GM19328 (cell line): Measurements from ENCODE around the gene HSF2.
A peak's percentile ranks its signal among the peaks of the same experiment; 100 is the strongest.

Source experiments
- ATAC-seq: cut with Tn5 transposase; IDR thresholded peaks from one replicate; pipeline ENCODE4 v1.9.1; 2021; ENCODE audit warnings: mild to moderate bottlenecking, moderate library complexity; ENCODE audit not compliant: unreplicated experiment

Gene HSF2

GRCh38 chr6:122399348-122400120 lies at the start of gene HSF2:
Gene HSF2, plus strand, starts transcription at chr6:122399652. Its CDS starts 86 bp downstream, at chr6:122399738.
- peak; percentile 99 for ATAC-seq

- no peak for ATAC-seq
Measured at GRCh38 chr6:122352981-122353664, 46.3 kb upstream of the HSF2 start.

- ATAC-seq, result no peak
Measured at GRCh38 chr6:122360809-122361208, 38.6 kb upstream of the HSF2 start.

GRCh38 chr6:122361314-122361979 lies 38.0 kb upstream of the HSF2 start:
- ATAC-seq, result no peak

- no peak for ATAC-seq
Measured at GRCh38 chr6:122363769-122364483, 35.5 kb upstream of the HSF2 start.

- ATAC-seq, result no peak
Measured at GRCh38 chr6:122365775-122366403, 33.6 kb upstream of the HSF2 start.

- no peak for ATAC-seq
Measured at GRCh38 chr6:122367171-122367570, 32.3 kb upstream of the HSF2 start.

GRCh38 chr6:122369536-122369935 lies 29.9 kb upstream of the HSF2 start:
- ATAC-seq, result no peak

- no peak for ATAC-seq
Measured at GRCh38 chr6:122372647-122373046, 26.8 kb upstream of the HSF2 start.

GRCh38 chr6:122374307-122374706 lies 25.1 kb upstream of the HSF2 start:
- no peak for ATAC-seq

- no peak for ATAC-seq
Measured at GRCh38 chr6:122376246-122376645, 23.2 kb upstream of the HSF2 start.

- ATAC-seq, result peak; percentile 100
Measured at GRCh38 chr6:122381494-122382265, 17.8 kb upstream of the HSF2 start.

- no peak for ATAC-seq
Measured at GRCh38 chr6:122385857-122386612, 13.4 kb upstream of the HSF2 start.

GRCh38 chr6:122388945-122389344 lies 10.5 kb upstream of the HSF2 start:
- no peak for ATAC-seq

GRCh38 chr6:122389704-122390372 lies 9.6 kb upstream of the HSF2 start:
- no peak for ATAC-seq

GRCh38 chr6:122392564-122393350 lies 6.7 kb upstream of the HSF2 start:
- no peak for ATAC-seq

- no peak for ATAC-seq
Measured at GRCh38 chr6:122393351-122393896, 6.0 kb upstream of the HSF2 start.

- no peak for ATAC-seq
Measured at GRCh38 chr6:122394016-122394415, 5.4 kb upstream of the HSF2 start.
